Stimulated activated CD4-positive, alpha-beta T cell treated with anti-CD3 and anti-CD28 coated beads, TNF-alpha, amount 100 ng/mL, for 4 hours (primary cell): ENCODE data around the gene PKIB.
"Not testable (repeated sequence)": the region's sequence is repeated elsewhere in the genome, so short reads cannot be mapped to it uniquely, and the experiment has no call there.

Source experiments
- DNase-seq, 3 experiments: peaks; one replicate each; pipeline ENCODE4 v3.0.0-alpha.2; 2020; ENCODE audit warnings: low read depth in 3 of 3

PKIB gene

GRCh38 chr6:122609881-122610689 is at the start of gene PKIB:
TSS of gene PKIB (plus strand) at chr6:122610405. CDS start at chr6:122717795, 107,390 bp downstream.
- DNase-seq: peak in 1 of 3 experiments; percentile 4

- DNase-seq: no peak
Measured at GRCh38 chr6:122563364-122564052, 46.7 kb upstream of the PKIB start.

- DNase-seq: no peak
Measured at GRCh38 chr6:122564230-122564629, 46.0 kb upstream of the PKIB start.

DNA sequence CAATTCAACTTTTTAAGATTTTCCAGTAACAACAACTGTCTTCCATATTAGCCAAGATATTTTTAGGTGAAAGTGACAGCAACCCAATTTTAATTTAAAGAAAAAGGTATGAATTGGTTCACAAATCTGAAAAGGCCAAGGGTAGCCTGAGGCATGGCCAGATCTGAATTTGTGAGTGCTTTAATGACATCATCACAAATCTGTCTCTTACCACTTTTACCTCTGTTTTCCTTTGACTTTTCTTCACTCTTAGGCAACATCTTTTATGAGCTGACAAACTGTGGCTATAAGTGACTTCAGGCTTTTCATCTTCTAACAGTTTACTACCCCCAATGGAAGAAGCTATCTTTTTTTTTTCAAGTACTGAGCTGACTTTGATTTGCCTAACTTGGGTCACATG is 44.5 kb upstream of the PKIB start:
- DNase-seq: no peak

DNA sequence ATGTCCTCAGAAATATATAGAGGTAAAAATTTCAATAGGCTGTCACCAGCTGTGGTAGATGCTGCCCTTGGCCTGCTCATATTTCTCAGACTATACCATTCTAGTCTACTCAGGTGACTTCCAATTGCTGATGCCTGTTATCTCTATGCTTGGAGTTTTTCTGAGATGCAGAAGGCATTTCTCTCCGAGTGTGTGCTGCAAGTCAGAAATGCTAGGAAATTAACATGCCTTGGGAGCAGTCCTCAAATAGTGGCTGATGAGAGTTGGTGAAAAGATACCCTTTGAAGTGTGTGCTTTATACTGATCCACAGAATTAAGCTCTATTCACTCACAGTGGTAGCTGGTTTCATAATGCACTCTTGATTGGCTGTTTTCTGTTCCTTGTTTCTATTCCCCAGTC is 43.2 kb upstream of the PKIB start:
- DNase-seq: no peak

DNA sequence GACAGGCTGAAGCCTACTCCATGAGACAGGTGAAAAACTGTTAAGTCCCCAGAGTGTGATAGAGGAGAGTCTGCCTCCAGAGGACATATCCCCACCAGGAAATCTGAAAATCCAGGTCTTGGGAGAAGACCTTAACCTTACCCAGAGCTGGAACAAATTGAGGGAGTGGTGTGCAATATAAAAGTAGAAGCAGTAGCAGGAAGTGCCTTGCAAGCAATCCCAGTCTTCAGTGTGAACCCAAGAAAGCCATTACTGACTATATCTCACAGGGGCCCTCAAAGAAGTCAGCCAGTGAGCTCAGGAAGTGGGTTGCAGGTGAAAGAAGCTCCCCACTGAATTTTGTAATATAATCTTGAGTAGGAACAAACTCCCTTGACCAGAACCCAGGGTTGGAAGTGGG is 41.9 kb upstream of the PKIB start:
- no peak for DNase-seq

DNA sequence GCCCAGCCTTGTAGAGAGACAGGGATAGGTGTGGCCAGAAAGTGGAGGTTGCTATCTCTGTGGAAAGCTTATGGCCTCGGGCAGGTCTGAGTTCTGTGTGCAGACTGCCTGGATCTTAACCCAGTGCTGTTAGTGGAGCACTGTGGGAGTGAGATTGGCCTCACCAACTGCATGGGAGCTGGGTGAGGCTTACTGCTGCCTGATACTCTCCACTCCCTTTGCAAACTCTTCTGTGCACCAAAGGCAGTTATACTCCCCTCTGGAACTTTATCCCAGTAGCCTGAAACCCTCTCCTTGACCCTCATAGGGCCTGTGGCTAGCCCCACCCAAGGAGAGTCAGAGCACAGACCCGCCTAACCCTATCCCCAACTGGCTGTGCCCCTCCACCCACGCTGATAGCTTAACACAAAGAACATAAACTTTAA is 41.4 kb upstream of the PKIB start:
- no peak for DNase-seq

- no peak for DNase-seq
Measured at GRCh38 chr6:122569230-122569771, 40.9 kb upstream of the PKIB start.

DNA sequence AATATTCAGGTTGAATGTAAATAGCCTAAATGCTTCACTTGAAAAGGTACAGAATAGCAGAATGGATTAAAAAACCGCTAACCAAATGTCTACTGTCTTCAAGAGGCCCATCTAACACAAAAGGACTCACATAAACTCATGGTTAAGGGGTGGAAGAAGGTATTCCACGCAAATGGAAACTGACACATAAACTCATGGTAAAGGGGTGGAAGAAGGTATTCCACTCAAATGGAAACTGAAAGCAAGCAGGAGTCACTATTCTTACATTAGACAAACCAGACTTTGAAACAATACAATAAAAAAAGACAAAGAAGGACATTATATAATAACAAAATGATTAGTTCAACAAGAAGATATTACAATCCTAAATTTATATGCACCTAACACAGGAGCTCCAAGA is 38.3 kb upstream of the PKIB start:
- DNase-seq: no peak

DNA sequence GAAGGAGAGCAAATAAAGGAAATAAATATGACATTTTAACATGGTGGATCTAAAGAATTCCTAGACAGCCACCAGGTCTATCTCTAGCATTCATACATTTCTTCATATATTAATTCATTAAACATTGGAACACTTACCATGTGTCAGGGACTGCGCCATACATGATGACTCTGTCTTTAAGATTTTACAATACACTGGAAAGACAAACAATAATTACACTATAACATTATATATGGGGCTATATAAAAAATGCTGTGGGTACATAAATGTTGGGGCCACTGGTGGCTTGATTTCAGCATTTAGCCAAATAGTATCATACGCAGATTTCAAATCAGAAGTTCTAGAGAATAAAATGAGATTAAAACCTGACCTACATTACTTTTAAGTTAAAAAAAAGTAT is 33.3 kb upstream of the PKIB start:
- DNase-seq: no peak

- DNase-seq: no peak
Measured at GRCh38 chr6:122578961-122579360, 31.2 kb upstream of the PKIB start.

DNA sequence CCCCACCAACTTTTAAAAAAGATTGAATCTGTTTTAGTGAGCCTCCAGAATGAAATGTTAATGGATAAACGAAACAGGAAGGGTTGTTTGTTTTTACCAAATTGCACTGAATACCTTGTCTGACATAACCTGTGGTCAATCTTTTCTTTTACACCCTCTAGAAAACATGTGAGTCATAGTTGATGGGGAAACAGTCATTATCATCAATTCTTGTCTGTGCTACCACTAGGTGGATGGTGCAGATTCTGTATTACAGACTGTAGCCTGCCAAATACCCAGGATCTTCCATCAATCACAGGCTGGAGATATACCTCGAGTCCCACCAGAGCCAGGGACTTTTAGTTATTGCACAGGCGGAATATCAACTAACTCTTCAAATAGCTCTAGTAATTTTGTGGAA is 29.5 kb upstream of the PKIB start:
- DNase-seq: no peak

GRCh38 chr6:122589115-122589514 is 21.1 kb upstream of the PKIB start:
- DNase-seq: no peak

DNA sequence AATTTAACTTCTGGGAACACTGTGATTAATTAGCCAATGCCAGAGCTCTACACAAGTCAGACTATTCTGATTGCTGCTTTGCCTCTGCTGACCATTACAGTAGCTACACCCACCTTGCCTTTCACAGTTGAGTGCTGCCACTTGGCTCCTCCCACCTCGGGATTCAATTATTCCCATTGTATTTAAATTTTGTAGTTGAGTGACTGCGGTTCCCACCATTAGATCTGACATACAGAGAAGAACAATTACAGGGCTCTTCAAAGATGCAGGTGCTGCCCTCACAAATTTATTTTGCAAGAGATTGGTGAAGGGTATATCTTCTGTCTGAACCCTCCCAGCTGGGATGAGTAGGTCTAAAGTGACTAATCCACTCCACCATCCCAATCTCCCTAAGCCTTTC is 11.9 kb upstream of the PKIB start:
- DNase-seq: not testable (repeated sequence)

DNA sequence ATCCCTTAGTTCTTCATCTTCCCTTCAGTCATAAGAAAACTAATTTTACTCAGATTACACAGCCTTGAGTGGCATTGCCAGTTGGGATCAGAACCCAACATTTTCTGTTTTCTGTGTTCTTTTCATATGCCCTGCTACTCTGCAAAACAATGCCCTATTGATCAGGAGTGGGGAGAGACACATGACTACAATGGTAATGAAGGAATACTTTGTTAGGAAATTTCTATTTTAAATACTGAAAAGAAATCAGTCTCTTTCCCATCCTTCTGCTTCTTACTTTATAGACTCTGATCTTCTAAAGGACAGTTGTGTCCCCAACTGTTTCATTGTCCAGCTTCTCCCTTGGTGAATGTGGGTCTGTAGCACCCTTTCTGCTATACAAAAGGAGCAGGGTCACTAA is 5.5 kb upstream of the PKIB start:
- no peak for DNase-seq

DNA sequence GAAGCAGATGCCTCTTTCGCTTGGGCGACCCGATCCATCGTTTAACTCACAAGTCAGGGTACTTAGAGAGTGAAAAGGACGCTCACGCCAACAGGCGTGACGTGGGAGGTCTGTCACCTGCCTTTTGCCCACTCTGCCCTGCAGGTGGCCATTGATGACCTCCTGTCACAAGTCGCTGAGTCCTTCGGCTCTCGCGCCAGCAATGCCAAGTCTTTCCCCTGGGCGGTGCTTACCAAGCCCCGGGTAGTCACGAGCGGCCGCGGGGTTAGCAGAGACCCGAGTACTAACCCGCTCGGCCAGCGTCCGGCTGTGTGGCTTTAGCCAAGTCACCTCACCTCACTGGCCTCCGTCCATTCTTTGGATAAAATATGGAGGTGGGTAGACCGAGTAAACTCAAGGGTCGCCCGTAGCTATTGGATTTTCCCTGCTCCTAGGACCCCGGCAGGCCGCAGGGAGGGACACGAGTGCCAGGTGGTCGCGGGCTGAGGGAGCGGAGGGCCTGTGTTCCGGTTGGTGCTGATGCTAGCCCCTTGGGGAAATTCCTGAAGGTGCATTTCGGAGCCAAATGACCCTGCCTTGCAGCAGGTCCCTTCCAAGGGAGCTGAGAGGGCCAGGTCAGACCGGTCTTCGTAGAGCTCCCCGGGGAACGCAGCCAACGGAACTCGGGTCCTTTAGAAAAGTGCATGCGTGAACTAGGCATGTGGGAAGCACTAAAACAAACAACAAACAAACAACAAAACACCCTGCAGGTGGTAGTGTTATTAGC is 668 bp downstream of the PKIB start:
- DNase-seq: peak in 1 of 3 experiments; percentile 2

DNA sequence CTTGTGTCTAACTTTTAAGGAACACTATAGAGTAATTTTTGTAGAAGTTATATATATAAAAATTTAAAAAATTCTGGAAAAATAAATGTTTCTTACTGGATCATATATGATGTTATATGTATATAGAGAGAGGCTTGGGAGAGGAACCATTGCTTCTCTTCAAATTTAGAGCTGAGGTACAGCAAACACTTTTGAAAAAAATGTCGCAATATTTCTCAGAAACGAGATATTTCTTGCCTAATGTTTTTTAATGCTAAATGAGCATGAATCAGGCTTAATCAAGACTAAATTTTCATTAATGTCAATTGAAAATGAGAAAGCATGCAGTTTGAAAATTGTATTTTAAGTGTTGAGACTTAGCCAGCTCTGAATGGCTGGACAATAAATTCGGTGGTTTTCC is 2.6 kb downstream of the PKIB start:
- no peak for DNase-seq

DNA sequence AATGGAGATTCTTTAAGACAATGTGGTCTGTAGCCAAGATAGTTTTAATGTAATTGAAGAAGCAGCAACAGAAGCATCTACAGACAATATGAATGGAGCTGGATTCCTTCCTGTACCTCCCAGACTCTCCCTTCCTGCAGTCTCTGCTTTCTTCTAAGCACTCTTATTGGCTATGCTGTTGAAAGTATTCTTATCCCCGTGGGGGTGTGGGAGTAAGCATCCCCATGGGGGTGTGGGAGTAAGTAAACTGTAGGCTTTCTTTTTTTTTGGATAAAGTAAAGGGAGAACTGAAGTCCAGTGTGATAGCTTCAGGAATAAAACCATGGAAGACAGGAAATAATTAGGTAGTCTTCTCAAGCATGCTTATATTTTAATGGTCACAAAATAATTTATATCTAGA is 4.1 kb downstream of the PKIB start:
- no peak for DNase-seq

DNA sequence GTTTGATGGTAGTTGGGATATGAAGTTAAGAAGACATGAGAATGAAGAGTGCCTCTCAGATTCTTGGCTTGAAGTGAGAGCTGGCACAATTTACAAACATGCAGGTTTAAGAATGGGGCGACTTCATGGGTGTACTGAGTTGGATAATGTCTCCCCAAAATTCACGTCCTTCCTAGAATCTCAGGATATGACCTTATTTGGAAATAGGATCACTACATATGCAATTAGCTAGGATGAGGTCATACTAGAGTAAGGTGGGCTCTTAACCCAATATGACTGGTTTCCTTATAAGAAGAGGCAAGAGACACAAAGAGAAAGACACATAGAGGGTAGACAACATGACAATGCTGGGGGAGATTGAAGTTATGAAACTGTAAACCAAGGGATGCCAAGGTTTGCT is 5.2 kb downstream of the PKIB start:
- DNase-seq: no peak

DNA sequence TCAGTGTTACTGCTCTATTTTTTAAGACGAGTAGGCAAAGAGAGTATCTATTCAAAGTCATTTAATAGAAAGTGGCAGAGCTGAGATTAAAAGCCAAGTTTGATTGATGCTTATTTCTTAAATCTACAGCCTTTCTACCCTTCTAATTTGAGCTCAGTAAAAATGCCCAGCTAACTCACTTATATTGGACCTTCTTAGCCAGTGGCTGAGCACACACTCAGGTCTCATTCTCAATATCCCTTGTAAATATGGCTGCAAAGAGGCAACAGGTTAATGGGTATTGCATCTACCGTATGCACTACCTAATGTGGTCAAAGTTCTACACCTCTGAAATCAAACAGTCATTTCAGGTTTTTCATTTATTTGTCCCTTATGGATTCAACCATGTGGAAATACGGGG is 6.7 kb downstream of the PKIB start:
- no peak for DNase-seq

DNA sequence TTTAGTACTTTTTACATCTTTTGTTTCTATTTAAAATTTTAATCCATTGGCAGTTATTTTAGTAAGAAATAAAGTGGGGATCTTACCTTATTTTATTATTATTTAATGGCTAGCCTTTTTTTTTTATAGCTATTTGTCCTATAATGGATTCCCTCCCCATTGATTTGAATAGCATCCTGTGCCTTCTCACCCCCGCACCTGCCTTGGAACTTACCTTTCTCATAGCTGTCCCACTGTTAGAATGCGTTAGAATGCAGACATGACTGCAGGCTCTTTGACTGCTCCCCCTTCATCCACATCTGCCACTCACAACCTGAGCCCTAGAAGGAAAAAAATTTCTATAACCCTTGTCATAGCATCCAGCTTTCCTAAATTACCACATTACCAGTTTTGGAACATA is 9.1 kb downstream of the PKIB start:
- DNase-seq: no peak

GRCh38 chr6:122620428-122620827 is 10.2 kb downstream of the PKIB start:
- DNase-seq: no peak
